ENCODE measurements around the gene PAQR5. TPM values are rescaled to one million over a fixed set of nuclear protein-coding genes. Genes with fewer than 3 reads are reported as not detected.
"Not testable (repeated sequence)": the region's sequence is repeated elsewhere in the genome, so short reads cannot be mapped to it uniquely, and the experiment has no call there.

Gene PAQR5
- total RNA-seq, 1 experiment from 2014 or later: 0.03 TPM

- in situ Hi-C loops (cut with HindIII; ENCODE audit: low sequenced_read_pairs): not testable (repeated sequence)
These were observed 7.1 kb upstream of the PAQR5 start for GRCh38 chr15:69291651-69292050.

GRCh38 chr15:69292826-69293420, 5.8 kb upstream of the PAQR5 start:
- DNase-seq (ENCODE audit: low spot score): no peak
- in situ Hi-C loops (cut with HindIII; ENCODE audit: low sequenced_read_pairs): no loop called here

More at GRCh38 chr15:69291651-69292050, 7.1 kb upstream of the PAQR5 start:
- DNase-seq (ENCODE audit: low spot score): not testable (repeated sequence)

GRCh38 chr15:69293741-69294615, 4.7 kb upstream of the PAQR5 start:
- in situ Hi-C loops (cut with HindIII; ENCODE audit: low sequenced_read_pairs): no loop called here
- DNase-seq (ENCODE audit: low spot score): no peak

- DNase-seq (ENCODE audit: low spot score): no peak
- in situ Hi-C loops (cut with HindIII; ENCODE audit: low sequenced_read_pairs): no loop called here
These were observed 2.1 kb upstream of the PAQR5 start for GRCh38 chr15:69296606-69297005.

GRCh38 chr15:69297642-69298353, 914 bp upstream of the PAQR5 start:
- DNase-seq (ENCODE audit: low spot score): no peak
- in situ Hi-C loops (cut with HindIII; ENCODE audit: low sequenced_read_pairs): no loop called here

GRCh38 chr15:69298354-69298696, 387 bp upstream of the PAQR5 start:
- no peak for DNase-seq (ENCODE audit: low spot score)
- in situ Hi-C loops (cut with HindIII; ENCODE audit: low sequenced_read_pairs): no loop called here

GRCh38 chr15:69299451-69299886, 757 bp downstream of the PAQR5 start:
- in situ Hi-C loops (cut with HindIII; ENCODE audit: low sequenced_read_pairs): no loop called here
- no peak for DNase-seq (ENCODE audit: low spot score)

GRCh38 chr15:69299943-69300588, 1.4 kb downstream of the PAQR5 start:
- in situ Hi-C loops (cut with HindIII; ENCODE audit: low sequenced_read_pairs): no loop called here
- no peak for DNase-seq (ENCODE audit: low spot score)

GRCh38 chr15:69301101-69301500, 2.4 kb downstream of the PAQR5 start:
- in situ Hi-C loops (cut with HindIII; ENCODE audit: low sequenced_read_pairs); DNase-seq (ENCODE audit: low spot score): not testable (repeated sequence)

GRCh38 chr15:69302087-69302486, 3.4 kb downstream of the PAQR5 start:
- DNase-seq (ENCODE audit: low spot score); in situ Hi-C loops (cut with HindIII; ENCODE audit: low sequenced_read_pairs): not testable (repeated sequence)

GRCh38 chr15:69302929-69303328, 4.2 kb downstream of the PAQR5 start:
- no peak for DNase-seq (ENCODE audit: low spot score)
- in situ Hi-C loops (cut with HindIII; ENCODE audit: low sequenced_read_pairs): no loop called here

GRCh38 chr15:69303337-69304181, 4.8 kb downstream of the PAQR5 start:
- no peak for DNase-seq (ENCODE audit: low spot score)
- in situ Hi-C loops (cut with HindIII; ENCODE audit: low sequenced_read_pairs): no loop called here

GRCh38 chr15:69304182-69304545, 5.5 kb downstream of the PAQR5 start:
- no peak for DNase-seq (ENCODE audit: low spot score)
- in situ Hi-C loops (cut with HindIII; ENCODE audit: low sequenced_read_pairs): no loop called here

GRCh38 chr15:69305204-69305931, 6.7 kb downstream of the PAQR5 start:
- DNase-seq (ENCODE audit: low spot score): no peak
- in situ Hi-C loops (cut with HindIII; ENCODE audit: low sequenced_read_pairs): no loop called here

GRCh38 chr15:69305933-69306568, 7.3 kb downstream of the PAQR5 start:
- in situ Hi-C loops (cut with HindIII; ENCODE audit: low sequenced_read_pairs): no loop called here
- no peak for DNase-seq (ENCODE audit: low spot score)

- no peak for DNase-seq (ENCODE audit: low spot score)
- in situ Hi-C loops (cut with HindIII; ENCODE audit: low sequenced_read_pairs): no loop called here
These were observed 9.2 kb downstream of the PAQR5 start for GRCh38 chr15:69307939-69308338.

- in situ Hi-C loops (cut with HindIII; ENCODE audit: low sequenced_read_pairs): no loop called here
- no peak for DNase-seq (ENCODE audit: low spot score)
These were observed 10.2 kb downstream of the PAQR5 start for GRCh38 chr15:69308949-69309348.

- no peak for DNase-seq (ENCODE audit: low spot score)
- in situ Hi-C loops (cut with HindIII; ENCODE audit: low sequenced_read_pairs): no loop called here
These were observed 12.6 kb downstream of the PAQR5 start for GRCh38 chr15:69311319-69311721.

Data from G401 (cell line).